ENCODE results near the gene PDCD1.

The PDCD1 gene

DNA sequence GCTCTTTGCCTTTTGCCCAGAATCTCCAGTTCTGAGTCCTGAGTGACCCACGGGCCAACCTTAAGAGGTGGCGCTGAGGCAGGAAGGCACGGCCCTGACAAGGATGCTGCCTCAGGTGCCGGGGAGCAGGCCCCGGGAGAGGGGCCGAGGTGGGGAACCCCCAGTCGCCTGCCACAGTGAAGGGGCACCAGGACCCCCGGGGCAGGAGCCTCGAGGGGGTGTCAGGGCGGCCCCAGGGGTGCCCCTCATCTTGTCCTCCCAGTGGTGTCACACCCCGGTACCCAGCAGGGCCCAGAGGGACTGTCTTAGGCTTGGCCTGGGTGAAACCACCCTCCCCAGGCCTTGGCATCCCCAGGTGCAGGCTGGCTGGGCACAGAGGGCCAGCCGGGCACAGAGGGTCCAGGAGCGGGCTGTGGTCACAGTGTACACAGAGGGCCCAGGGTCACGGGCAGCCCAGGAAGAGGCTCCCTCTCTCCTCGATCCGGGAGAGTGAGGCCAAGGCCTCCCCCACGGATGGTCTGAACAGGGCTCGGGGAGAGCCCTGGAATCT, 1.0 kb downstream of the PDCD1 start:
- no peak for DNase-seq
- Histone ChIP-seq H3K23ac (ENCODE audit: low read length in 2 of 2) (no peak overlapping the region), H2BK5ac (ENCODE audit: low read depth, low read length, poor library complexity, severe bottlenecking) (no peak overlapping the region), H2AFZ (ENCODE audit: low read depth, low read length) (no peak overlapping the region), H2BK120ac (ENCODE audit: low read depth, low read length) (no peak overlapping the region), H4K91ac (ENCODE audit: low read length) (no peak overlapping the region), H3K27me3 (ENCODE audit: control insufficient read depth in 1 of 2, insufficient read depth in 1 of 2, low read length in 2 of 2) (peaks cover 0 to 49% of the 10 kb centered on the region in 2 experiments), H2AK5ac (ENCODE audit: low read length, severe bottlenecking) (no peak overlapping the region), H3K9ac (ENCODE audit: low read length) (no peak overlapping the region), H3K4me2 (ENCODE audit: low read length, poor library complexity, severe bottlenecking) (no peak overlapping the region), H3K27ac (ENCODE audit: low read length, poor library complexity, severe bottlenecking) (no peak overlapping the region), H3K9me3 (ENCODE audit: control insufficient read depth, low read length) (no peaks in the 10 kb centered on the region), H3K14ac (ENCODE audit: low read length in 2 of 2) (no peak overlapping the region), H3K4ac (ENCODE audit: low read depth in 1 of 2, low read length in 2 of 2) (no peak overlapping the region), H3K79me1 (replicated peaks; ENCODE audit: low read length, poor library complexity, severe bottlenecking) (no peaks in the 10 kb centered on the region), H4K8ac (ENCODE audit: low read length) (no peak overlapping the region), H3K36me3 (ENCODE audit: control insufficient read depth in 1 of 2, insufficient read depth in 2 of 2, low read depth in 1 of 2, low read length in 2 of 2) (no peaks in the 10 kb centered on the region), H3K4me1 (ENCODE audit: control insufficient read depth, insufficient read depth, low read depth, low read length) (peaks cover 13% of the 10 kb centered on the region), H3K18ac (ENCODE audit: low read depth in 1 of 2, low read length in 2 of 2) (no peak overlapping the region), H2BK12ac (ENCODE audit: low read length in 2 of 2) (no peak overlapping the region), H2BK15ac (ENCODE audit: low read depth, poor library complexity, severe bottlenecking) (no peak overlapping the region), H3K4me3 (ENCODE audit: insufficient read depth in 1 of 2, low read depth in 1 of 2, low read length in 2 of 2) (no peak overlapping the region)
- WGBS, result 87% methylated on average over 18 of the region's 18 CpGs

DNA sequence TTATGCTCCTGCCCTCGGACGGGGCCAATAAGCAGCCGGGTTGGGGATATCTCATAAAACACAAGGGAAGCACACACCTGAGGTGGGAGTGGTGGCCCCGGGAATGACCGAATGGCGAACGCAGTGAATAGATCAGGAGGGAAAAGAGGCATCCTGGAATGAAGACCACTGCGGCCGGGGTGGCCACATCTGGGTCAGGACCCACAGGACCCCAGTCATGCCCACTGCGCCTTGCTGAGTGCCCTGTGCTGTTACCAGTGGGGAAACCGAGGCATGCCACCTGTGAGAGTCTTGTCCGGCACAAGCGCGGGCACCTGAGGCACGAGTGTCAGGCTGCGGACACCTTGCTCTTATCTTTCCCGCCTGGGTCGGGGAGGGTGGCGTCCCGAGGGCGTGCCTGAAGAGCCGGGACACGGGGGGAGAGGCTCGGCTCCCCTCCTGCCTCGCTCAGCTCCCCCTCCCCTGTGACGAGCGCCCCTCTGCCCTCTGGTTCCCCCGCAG, 1.6 kb downstream of the PDCD1 start:
- Histone ChIP-seq H3K4ac (ENCODE audit: low read depth in 1 of 2, low read length in 2 of 2) (no peak overlapping the region), H2BK5ac (ENCODE audit: low read depth, low read length, poor library complexity, severe bottlenecking) (no peak overlapping the region), H3K4me1 (ENCODE audit: control insufficient read depth, insufficient read depth, low read depth, low read length) (peaks cover 13% of the 10 kb centered on the region), H3K9me3 (ENCODE audit: control insufficient read depth, low read length) (no peaks in the 10 kb centered on the region), H3K9ac (ENCODE audit: low read length) (no peak overlapping the region), H4K8ac (ENCODE audit: low read length) (no peak overlapping the region), H3K14ac (ENCODE audit: low read length in 2 of 2) (no peak overlapping the region), H3K36me3 (ENCODE audit: control insufficient read depth in 1 of 2, insufficient read depth in 2 of 2, low read depth in 1 of 2, low read length in 2 of 2) (no peaks in the 10 kb centered on the region), H3K4me3 (ENCODE audit: insufficient read depth in 1 of 2, low read depth in 1 of 2, low read length in 2 of 2) (no peak overlapping the region), H4K91ac (ENCODE audit: low read length) (no peak overlapping the region), H3K4me2 (ENCODE audit: low read length, poor library complexity, severe bottlenecking) (no peak overlapping the region), H3K23ac (ENCODE audit: low read length in 2 of 2) (no peak overlapping the region), H2BK12ac (ENCODE audit: low read length in 2 of 2) (no peak overlapping the region), H2BK15ac (ENCODE audit: low read depth, poor library complexity, severe bottlenecking) (no peak overlapping the region), H3K27ac (ENCODE audit: low read length, poor library complexity, severe bottlenecking) (no peak overlapping the region), H2AK5ac (ENCODE audit: low read length, severe bottlenecking) (no peak overlapping the region), H2AFZ (ENCODE audit: low read depth, low read length) (no peak overlapping the region), H3K27me3 (ENCODE audit: control insufficient read depth in 1 of 2, insufficient read depth in 1 of 2, low read length in 2 of 2) (peaks cover 0 to 49% of the 10 kb centered on the region in 2 experiments), H3K79me1 (replicated peaks; ENCODE audit: low read length, poor library complexity, severe bottlenecking) (no peaks in the 10 kb centered on the region), H3K18ac (ENCODE audit: low read depth in 1 of 2, low read length in 2 of 2) (no peak overlapping the region), H2BK120ac (ENCODE audit: low read depth, low read length) (no peak overlapping the region)
- WGBS, result 87% methylated on average over 27 of the region's 28 CpGs
- DNase-seq, result no peak

DNA sequence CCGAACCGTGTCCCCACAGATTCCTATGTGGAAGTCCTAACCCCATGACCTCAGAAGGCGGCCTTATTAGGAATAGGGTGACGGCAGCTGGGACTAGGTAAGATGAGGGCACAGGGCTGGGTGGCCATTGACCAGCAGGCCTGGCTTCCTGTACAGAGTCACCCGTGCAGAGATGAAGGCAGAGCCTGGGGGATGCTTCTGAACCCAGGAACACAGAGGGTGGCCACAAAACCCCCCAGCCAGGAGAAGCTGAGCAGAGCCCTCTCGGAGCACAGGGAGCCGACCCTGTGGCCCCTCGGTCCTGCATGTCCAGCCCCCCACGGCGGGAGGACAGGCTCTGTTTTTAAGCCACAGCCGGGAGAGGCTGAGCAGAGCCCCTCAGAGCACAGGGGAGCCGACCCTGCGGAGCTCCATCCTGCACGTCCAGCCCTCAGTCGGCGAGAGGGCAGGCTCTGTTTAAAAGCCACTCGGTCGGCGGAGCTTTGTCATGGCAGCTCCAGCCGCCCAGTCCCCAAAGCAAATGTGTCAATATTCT, 2.7 kb downstream of the PDCD1 start:
- Histone ChIP-seq H4K8ac (ENCODE audit: low read length) (no peak overlapping the region), H3K36me3 (ENCODE audit: control insufficient read depth in 1 of 2, insufficient read depth in 2 of 2, low read depth in 1 of 2, low read length in 2 of 2) (no peaks in the 10 kb centered on the region), H3K4me1 (ENCODE audit: control insufficient read depth, insufficient read depth, low read depth, low read length) (peaks cover 15% of the 10 kb centered on the region), H3K4me2 (ENCODE audit: low read length, poor library complexity, severe bottlenecking) (no peak overlapping the region), H3K4me3 (ENCODE audit: insufficient read depth in 1 of 2, low read depth in 1 of 2, low read length in 2 of 2) (no peak overlapping the region), H3K14ac (ENCODE audit: low read length in 2 of 2) (no peak overlapping the region), H2AK5ac (ENCODE audit: low read length, severe bottlenecking) (no peak overlapping the region), H3K9ac (ENCODE audit: low read length) (no peak overlapping the region), H3K9me3 (ENCODE audit: control insufficient read depth, low read length) (no peaks in the 10 kb centered on the region), H3K27me3 (ENCODE audit: control insufficient read depth in 1 of 2, insufficient read depth in 1 of 2, low read length in 2 of 2) (peaks cover 0 to 43% of the 10 kb centered on the region in 2 experiments), H2AFZ (ENCODE audit: low read depth, low read length) (no peak overlapping the region), H2BK5ac (ENCODE audit: low read depth, low read length, poor library complexity, severe bottlenecking) (no peak overlapping the region), H3K23ac (ENCODE audit: low read length in 2 of 2) (no peak overlapping the region), H4K91ac (ENCODE audit: low read length) (no peak overlapping the region), H3K27ac (ENCODE audit: low read length, poor library complexity, severe bottlenecking) (no peak overlapping the region), H3K18ac (ENCODE audit: low read depth in 1 of 2, low read length in 2 of 2) (no peak overlapping the region), H3K4ac (ENCODE audit: low read depth in 1 of 2, low read length in 2 of 2) (no peak overlapping the region), H2BK12ac (ENCODE audit: low read length in 2 of 2) (no peak overlapping the region), H2BK15ac (ENCODE audit: low read depth, poor library complexity, severe bottlenecking) (no peak overlapping the region), H3K79me1 (replicated peaks; ENCODE audit: low read length, poor library complexity, severe bottlenecking) (no peaks in the 10 kb centered on the region), H2BK120ac (ENCODE audit: low read depth, low read length) (no peak overlapping the region)
- DNase-seq, result no peak
- WGBS, result 77% methylated on average over 20 of the region's 20 CpGs

DNA sequence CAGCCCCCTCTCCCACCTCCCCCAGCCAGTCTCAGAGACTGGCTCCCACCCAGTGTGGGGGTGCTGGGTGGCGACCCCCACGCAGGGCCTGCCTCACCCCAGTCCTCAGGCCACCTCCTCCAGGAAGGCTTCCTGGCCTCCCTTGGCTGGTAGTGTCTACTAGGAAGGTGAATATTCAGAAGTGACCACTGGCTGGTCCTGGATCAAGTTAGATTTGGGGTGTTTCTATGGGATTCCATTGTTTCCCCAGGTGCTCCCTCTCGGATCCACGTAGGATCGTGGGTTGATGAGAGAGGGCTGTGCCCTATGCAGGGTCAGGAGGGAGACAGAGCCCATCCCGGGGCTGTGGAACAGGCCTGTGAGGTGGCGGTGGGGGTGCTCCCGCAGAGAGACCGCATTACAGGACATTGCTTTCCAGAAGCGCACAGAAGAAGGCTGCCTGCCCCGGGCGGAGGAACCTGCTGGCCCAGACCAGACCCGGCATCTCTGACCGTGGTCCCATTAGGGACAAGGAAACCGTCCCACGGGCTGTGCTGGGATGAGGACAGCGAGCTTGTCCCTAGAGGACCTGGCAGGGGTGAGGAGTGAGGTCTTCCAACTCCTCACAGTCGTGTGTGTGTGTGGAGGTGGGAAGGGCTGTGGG, 3.3 kb downstream of the PDCD1 start:
- no peak overlapping the region for H3K4me2 ChIP-seq (ENCODE audit: low read length, poor library complexity, severe bottlenecking)
- H2BK120ac ChIP-seq (ENCODE audit: low read depth, low read length), result no peak overlapping the region
- no peak overlapping the region for H2BK12ac ChIP-seq (ENCODE audit: low read length in 2 of 2)
- H3K79me1 ChIP-seq (replicated peaks; ENCODE audit: low read length, poor library complexity, severe bottlenecking), result no peaks in the 10 kb centered on the region
- no peak overlapping the region for H3K14ac ChIP-seq (ENCODE audit: low read length in 2 of 2)
- DNase-seq, result no peak
- 90% methylated on average over 16 of the region's 18 CpGs for WGBS
- H3K18ac ChIP-seq (ENCODE audit: low read depth in 1 of 2, low read length in 2 of 2), result no peak overlapping the region
- peaks cover 15% of the 10 kb centered on the region for H3K4me1 ChIP-seq (ENCODE audit: control insufficient read depth, insufficient read depth, low read depth, low read length)
- H3K27me3 ChIP-seq (ENCODE audit: control insufficient read depth in 1 of 2, insufficient read depth in 1 of 2, low read length in 2 of 2), result peaks cover 0 to 43% of the 10 kb centered on the region in 2 experiments
- no peak overlapping the region for H4K8ac ChIP-seq (ENCODE audit: low read length)
- no peak overlapping the region for H3K9ac ChIP-seq (ENCODE audit: low read length)
- H3K9me3 ChIP-seq (ENCODE audit: control insufficient read depth, low read length), result no peaks in the 10 kb centered on the region
- H2BK15ac ChIP-seq (ENCODE audit: low read depth, poor library complexity, severe bottlenecking), result no peak overlapping the region
- H3K36me3 ChIP-seq (ENCODE audit: control insufficient read depth in 1 of 2, insufficient read depth in 2 of 2, low read depth in 1 of 2, low read length in 2 of 2), result no peaks in the 10 kb centered on the region
- no peak overlapping the region for H3K4ac ChIP-seq (ENCODE audit: low read depth in 1 of 2, low read length in 2 of 2)
- no peak overlapping the region for H3K23ac ChIP-seq (ENCODE audit: low read length in 2 of 2)
- H3K27ac ChIP-seq (ENCODE audit: low read length, poor library complexity, severe bottlenecking), result no peak overlapping the region
- H2AK5ac ChIP-seq (ENCODE audit: low read length, severe bottlenecking), result no peak overlapping the region
- H2BK5ac ChIP-seq (ENCODE audit: low read depth, low read length, poor library complexity, severe bottlenecking), result no peak overlapping the region
- H3K4me3 ChIP-seq (ENCODE audit: insufficient read depth in 1 of 2, low read depth in 1 of 2, low read length in 2 of 2), result no peak overlapping the region
- no peak overlapping the region for H4K91ac ChIP-seq (ENCODE audit: low read length)
- no peak overlapping the region for H2AFZ ChIP-seq (ENCODE audit: low read depth, low read length)

Data from mesenchymal stem cell (in vitro differentiated cells and primary cell).